Activated T-helper 17 cell treated with anti-CD3 and anti-CD28 coated beads, Interleukin-2, amount 50 U/mL, for 72 hours (primary cell): Measurements from ENCODE around the gene TMEM141. TPM values are rescaled to one million over a fixed set of nuclear protein-coding genes. Genes with fewer than 3 reads are reported as not detected.
"Not testable (repeated sequence)": the region's sequence is repeated elsewhere in the genome, so short reads cannot be mapped to it uniquely, and the experiment has no call there.

Experiments used
- ATAC-seq: fragments of 150-1000 bp; cut with Tn5 transposase; replicated peaks from 2 replicates; pipeline ENCODE4 v1.10.0; 2021; ENCODE audit warnings: mild to moderate bottlenecking, moderate library complexity
- H3K27ac Mint-ChIP-seq: one replicate; pipeline ENCODE4 v1.8.0; 2022; ENCODE audit warnings: mixed read lengths
- H3K27me3 Mint-ChIP-seq: one replicate; pipeline ENCODE4 v1.8.0; 2022; ENCODE audit warnings: mixed read lengths
- H3K36me3 Mint-ChIP-seq: one replicate; pipeline ENCODE4 v1.8.0; 2022; ENCODE audit warnings: low read depth, mild to moderate bottlenecking, mixed read lengths
- H3K4me1 Mint-ChIP-seq: one replicate; pipeline ENCODE4 v1.8.0; 2022; ENCODE audit warnings: mixed read lengths
- H3K4me3 Mint-ChIP-seq: one replicate; pipeline ENCODE4 v1.8.0; 2022; ENCODE audit warnings: mild to moderate bottlenecking, mixed read lengths
- H3K9me3 Mint-ChIP-seq: one replicate; pipeline ENCODE4 v1.8.0; 2022; ENCODE audit warnings: mixed read lengths
- total RNA-seq, 2 donors: library from RNA; stranded (reverse); gene quantifications; one replicate each; pipeline ENCODE4 v1.2.3, GENCODE V29; 2022

The TMEM141 gene
- total RNA-seq, 2 donors from 2014 or later, result 30.1 to 30.7 TPM

DNA sequence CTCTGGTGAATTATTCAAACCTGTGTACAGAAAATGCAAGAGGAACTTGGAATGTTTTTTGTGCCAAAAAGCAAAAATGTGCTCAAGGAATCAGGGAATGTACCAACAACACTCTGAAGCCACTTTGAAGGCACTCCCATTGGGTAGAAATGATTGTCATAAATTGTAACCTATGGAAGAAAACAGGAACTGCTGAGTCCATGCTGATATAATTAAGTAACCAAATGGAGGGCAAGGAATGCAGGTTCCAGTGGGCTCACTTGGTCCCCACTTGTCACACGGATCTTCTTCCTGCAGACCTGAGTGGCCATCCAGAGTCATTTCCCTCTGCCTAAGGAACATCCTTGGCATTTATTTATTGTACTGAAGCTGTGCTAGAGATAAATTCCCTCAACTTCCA lies 39.9 kb upstream of the TMEM141 start:
- Mint-ChIP-seq H3K27ac (no peak overlapping the region), H3K27me3 (peaks cover 6% of the 10 kb centered on the region), H3K4me1 (no peaks in the 10 kb centered on the region), H3K36me3 (no peaks in the 10 kb centered on the region), H3K9me3 (peaks cover 5% of the 10 kb centered on the region), H3K4me3 (no peak overlapping the region)
- no peak for ATAC-seq

DNA sequence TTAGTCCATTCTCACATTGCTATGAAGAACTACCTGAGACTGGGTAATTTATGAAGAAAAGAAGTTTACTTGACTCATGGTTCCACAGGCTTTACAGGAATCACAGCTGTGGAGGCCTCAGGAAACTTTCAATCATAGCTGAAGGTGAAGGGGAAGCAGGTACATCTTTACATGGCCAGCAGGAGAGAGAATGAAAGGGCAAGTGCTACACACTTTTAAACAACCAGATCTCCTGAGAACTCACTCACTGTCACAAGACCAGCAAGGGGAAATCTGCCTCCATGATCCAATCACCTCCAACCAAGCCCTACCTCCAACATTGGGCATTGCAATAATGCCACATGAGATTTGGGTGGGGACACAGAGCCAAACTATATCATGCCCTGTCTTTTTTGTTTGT lies 39.3 kb upstream of the TMEM141 start:
- Mint-ChIP-seq H3K36me3 (no peaks in the 10 kb centered on the region), H3K9me3 (peaks cover 5% of the 10 kb centered on the region), H3K4me3 (no peak overlapping the region)

DNA sequence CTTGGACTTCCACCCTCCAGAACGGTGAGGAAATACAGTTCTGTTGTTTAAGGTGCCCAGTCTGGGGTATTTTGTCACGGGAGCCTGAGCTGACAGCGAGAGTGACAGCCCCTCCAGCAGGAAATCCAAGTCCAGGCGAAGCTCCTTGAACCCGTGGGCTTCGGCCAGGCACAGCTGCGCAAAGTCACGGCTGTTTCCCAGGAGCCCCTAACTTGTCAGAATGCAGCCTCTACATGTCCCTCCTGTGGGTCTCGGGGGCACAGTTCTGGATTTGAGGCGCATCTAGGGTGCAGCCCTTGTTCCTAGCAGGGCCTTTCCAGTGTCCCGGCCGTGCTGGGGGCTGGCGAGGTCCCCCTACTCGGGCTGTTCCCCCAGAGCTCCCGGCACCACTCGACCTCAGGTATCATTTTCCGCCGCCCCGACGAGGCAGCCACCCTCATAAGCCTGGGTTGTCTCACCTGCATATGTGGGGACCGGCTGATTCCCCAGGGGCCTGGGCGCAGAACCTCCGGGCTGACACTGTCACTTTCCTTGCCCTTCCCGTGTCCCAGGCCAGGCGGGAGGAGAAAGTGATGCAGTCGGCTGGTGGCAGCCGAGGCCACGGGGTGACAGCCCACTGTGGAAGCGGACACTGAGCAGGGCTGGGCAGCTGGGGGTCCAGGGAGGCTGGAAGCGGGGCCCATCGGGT lies 37.6 kb upstream of the TMEM141 start:
- no peak for ATAC-seq
- no peaks in the 10 kb centered on the region for H3K27me3 Mint-ChIP-seq
- H3K36me3 Mint-ChIP-seq, result no peaks in the 10 kb centered on the region
- H3K4me1 Mint-ChIP-seq, result no peaks in the 10 kb centered on the region
- no peak overlapping the region for H3K4me3 Mint-ChIP-seq
- peaks cover 5% of the 10 kb centered on the region for H3K9me3 Mint-ChIP-seq
- H3K27ac Mint-ChIP-seq, result no peak overlapping the region

More for the DNA sequence above, 39.3 kb upstream of the TMEM141 start:
- Mint-ChIP-seq H3K27ac (no peak overlapping the region), H3K27me3 (peaks cover 6% of the 10 kb centered on the region), H3K4me1 (no peaks in the 10 kb centered on the region)
- ATAC-seq, result no peak

DNA sequence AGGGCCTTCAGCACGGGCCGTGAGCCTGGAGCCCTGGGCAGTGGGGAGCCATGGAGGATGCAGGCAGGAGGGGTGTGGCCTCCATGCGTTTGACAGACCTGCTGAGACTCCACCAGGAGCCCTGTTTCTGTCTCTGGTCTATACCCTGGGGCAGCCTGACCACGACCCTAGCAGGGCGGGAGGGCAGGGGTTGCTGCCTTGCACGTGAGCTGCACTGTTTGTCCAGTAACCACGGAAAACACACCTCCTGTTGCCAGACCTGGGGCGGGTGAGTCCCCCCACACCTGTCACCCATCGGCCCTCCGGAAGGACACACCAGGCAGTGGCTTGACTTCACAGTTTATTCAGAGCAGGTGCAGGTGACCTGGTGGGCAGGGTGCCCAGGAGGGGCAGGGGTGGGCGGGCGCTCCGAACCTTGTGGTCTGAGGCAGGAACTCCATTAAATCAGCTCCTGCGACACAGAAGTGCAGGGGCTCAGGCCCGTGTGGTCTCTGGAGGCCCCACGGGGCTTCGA lies 37.0 kb upstream of the TMEM141 start:
- Mint-ChIP-seq H3K4me1 (no peaks in the 10 kb centered on the region), H3K27me3 (no peaks in the 10 kb centered on the region), H3K4me3 (no peak overlapping the region), H3K27ac (no peak overlapping the region), H3K36me3 (no peaks in the 10 kb centered on the region), H3K9me3 (peaks cover 5% of the 10 kb centered on the region)
- ATAC-seq, result no peak

DNA sequence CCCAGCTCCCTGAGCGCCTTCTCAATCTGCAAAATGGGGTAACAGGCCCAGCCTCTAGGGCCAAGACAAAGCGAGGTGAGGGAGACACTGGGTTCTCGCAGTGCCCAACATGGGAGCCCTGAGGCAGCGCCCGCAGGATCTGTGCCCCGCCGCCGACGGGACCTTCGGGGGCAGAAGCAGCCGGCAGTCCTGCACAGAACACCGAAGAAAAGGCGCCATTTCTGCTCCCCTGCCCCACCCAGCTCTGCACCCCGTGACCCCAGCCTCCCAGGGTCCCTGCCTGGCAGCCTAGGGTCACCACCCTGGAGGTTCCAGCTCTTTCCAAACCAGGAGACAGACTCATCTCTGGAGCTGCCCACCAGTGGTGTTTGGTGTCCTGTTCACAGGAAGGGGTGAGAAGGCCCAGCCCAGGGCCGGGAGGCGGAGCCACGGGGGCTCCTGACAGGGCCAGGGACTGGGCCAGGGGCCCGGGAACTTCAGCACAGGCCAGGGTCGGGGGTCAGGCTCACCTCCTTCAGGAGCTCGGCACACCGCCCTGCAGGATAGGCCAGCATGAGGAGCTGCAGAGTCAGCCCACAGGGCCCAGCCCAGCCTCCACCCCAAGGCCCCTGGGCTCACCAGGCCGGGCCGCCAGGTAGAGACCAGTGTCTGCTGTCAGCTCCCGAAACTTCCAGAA lies 36.4 kb upstream of the TMEM141 start:
- no peak overlapping the region for H3K27ac Mint-ChIP-seq
- no peak overlapping the region for H3K4me3 Mint-ChIP-seq
- peaks cover 5% of the 10 kb centered on the region for H3K9me3 Mint-ChIP-seq
- H3K27me3 Mint-ChIP-seq, result no peaks in the 10 kb centered on the region
- ATAC-seq, result no peak
- H3K4me1 Mint-ChIP-seq, result no peaks in the 10 kb centered on the region
- no peaks in the 10 kb centered on the region for H3K36me3 Mint-ChIP-seq

DNA sequence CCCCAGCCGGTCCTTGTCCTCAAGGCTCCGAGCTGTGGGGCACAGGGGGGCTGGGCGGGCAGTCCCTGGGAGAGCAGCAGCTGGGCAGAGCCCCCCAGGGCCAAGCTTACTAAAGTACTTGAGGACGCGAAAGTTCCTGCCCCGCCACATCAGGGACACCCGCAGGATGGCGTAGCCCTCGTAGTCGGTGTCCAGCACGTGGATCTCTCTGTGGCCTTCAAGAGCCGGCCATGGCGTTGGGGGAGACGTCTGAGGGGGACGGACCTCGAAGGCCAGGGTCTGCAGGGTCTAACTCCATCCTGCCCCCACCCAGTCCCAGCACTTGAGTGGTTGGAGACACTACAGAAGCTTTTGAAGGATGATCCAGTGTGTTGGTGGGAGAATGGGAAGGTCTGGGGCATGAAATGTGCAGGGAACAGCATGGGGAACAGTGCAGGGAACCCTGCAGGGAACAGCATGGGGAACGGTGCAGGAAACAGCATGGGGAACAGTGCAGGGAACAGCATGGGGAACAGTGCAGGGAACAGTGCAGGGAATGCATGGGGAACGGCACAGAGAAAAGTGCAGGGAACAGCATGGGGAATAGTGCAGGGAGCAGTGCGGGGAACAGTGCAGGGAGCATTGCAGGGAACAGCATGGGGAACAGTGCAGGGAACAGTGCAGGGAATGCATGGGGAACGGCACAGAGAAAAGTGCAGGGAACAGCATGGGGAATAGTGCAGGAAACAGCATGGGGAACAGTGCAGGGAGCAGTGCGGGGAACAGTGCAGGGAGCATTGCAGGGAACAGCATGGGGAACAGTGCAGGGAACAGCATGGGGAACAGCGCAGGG lies 35.6 kb upstream of the TMEM141 start:
- H3K9me3 Mint-ChIP-seq, ATAC-seq, H3K36me3 Mint-ChIP-seq, H3K4me3 Mint-ChIP-seq, H3K27ac Mint-ChIP-seq, H3K27me3 Mint-ChIP-seq, H3K4me1 Mint-ChIP-seq: not testable (repeated sequence)

DNA sequence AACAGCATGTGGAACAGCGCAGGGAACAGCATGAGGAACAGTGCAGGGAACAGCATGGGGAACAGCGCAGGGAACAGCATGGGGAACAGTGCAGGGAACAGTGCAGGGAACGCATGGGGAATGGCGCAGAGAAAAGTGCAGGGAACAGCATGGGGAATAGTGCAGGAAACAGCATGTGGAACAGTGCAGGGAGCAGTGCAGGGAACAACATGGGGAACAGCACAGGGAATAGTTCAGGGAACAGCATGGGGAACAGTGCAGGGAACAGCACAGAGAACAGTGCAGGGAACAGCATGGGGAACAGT lies 35.1 kb upstream of the TMEM141 start:
- Mint-ChIP-seq H3K27ac (no peak overlapping the region), H3K36me3 (no peaks in the 10 kb centered on the region), H3K27me3 (peaks cover 4% of the 10 kb centered on the region), H3K4me3 (no peak overlapping the region), H3K9me3 (peaks cover 5% of the 10 kb centered on the region), H3K4me1 (no peaks in the 10 kb centered on the region)
- no peak for ATAC-seq

DNA sequence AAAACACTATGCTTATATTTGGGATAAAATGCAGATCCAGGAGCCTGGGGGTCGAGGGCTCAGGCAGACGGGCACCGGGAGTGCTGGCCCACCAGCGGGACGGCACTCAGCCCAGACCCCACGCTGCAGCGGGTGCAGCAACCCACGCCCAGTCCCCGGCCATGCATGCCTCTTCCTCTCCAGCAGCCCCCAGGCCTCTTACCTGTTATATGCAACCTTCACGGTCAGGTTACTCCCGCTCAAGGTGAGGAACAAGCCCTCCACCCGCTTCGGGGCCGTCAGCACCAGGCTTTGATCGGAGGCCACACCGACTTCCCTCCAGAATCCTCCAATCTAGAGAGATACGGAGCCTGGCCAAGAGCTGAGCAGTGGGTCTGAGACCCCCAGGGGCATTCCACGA lies 34.3 kb upstream of the TMEM141 start:
- Mint-ChIP-seq H3K27ac (no peak overlapping the region), H3K4me3 (no peak overlapping the region), H3K27me3 (peaks cover 4% of the 10 kb centered on the region), H3K4me1 (no peaks in the 10 kb centered on the region), H3K36me3 (no peaks in the 10 kb centered on the region), H3K9me3 (peaks cover 5% of the 10 kb centered on the region)
- no peak for ATAC-seq

DNA sequence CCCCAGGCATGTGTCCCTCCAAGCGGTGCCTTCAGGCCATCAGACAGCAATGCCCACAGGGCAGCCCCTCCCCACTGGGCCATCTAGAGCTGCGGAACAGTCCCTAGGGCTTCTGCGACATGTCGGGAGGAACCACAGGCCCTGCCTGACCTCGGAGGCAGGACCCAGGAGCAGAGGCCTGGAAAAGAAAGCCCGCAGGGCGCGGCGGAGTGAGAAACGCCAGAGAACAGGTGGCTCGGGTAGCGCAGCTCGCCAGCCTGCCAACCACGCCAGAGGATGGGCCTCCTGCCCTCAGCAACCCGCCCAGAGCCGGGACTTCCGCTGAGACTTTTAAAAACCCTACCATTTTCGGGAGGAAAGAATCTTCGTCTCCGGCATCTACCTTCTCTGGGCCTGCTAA lies 33.8 kb upstream of the TMEM141 start:
- H3K4me1 Mint-ChIP-seq, result no peaks in the 10 kb centered on the region
- H3K27ac Mint-ChIP-seq, result no peak overlapping the region
- ATAC-seq, result no peak
- no peak overlapping the region for H3K4me3 Mint-ChIP-seq
- no peaks in the 10 kb centered on the region for H3K36me3 Mint-ChIP-seq
- H3K9me3 Mint-ChIP-seq, result peaks cover 3% of the 10 kb centered on the region
- peaks cover 4% of the 10 kb centered on the region for H3K27me3 Mint-ChIP-seq

DNA sequence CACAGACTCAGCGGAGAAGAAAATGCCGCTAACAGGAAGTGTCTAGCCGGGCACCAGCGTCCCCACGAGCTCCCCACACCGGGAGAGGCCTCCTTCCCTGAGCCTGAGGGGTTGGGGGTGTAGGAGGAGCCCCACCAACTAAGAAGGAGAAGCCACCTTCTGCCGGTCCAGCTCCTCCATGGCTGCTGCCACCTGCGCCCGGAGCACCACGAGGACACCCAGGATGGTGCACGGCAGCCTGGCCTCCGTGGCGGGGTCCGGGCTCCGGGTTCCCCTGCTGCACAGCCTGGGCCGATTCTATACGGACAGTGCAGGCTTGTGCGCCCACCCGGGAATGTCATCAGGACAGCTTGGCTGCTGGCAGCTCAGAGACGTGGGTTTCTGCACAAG lies 33.4 kb upstream of the TMEM141 start:
- ATAC-seq, result no peak
- Mint-ChIP-seq H3K4me3 (no peak overlapping the region), H3K36me3 (no peaks in the 10 kb centered on the region), H3K9me3 (no peaks in the 10 kb centered on the region), H3K27me3 (peaks cover 4% of the 10 kb centered on the region), H3K27ac (no peak overlapping the region), H3K4me1 (no peaks in the 10 kb centered on the region)

DNA sequence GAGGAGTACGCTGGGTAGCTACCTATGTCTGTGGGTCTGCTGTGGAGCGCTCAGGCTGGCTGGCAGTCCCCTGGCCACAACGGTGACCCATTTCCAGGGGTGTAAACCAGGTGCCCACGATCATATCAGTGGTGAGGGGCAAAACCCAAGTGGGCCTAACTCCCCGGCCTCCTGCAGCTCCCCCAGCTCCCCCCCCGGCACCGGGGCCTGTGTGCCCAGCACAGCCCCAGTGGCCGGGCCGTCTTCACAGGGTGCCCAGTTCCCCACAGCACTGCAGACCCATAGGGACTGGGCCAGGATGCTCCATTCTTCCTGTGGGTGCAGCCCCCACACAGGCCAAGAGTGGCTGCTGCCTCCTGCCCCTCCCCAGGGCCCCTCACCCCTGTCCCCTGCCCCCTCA lies 32.1 kb upstream of the TMEM141 start:
- no peaks in the 10 kb centered on the region for H3K36me3 Mint-ChIP-seq
- no peak overlapping the region for H3K27ac Mint-ChIP-seq
- H3K4me1 Mint-ChIP-seq, result no peaks in the 10 kb centered on the region

DNA sequence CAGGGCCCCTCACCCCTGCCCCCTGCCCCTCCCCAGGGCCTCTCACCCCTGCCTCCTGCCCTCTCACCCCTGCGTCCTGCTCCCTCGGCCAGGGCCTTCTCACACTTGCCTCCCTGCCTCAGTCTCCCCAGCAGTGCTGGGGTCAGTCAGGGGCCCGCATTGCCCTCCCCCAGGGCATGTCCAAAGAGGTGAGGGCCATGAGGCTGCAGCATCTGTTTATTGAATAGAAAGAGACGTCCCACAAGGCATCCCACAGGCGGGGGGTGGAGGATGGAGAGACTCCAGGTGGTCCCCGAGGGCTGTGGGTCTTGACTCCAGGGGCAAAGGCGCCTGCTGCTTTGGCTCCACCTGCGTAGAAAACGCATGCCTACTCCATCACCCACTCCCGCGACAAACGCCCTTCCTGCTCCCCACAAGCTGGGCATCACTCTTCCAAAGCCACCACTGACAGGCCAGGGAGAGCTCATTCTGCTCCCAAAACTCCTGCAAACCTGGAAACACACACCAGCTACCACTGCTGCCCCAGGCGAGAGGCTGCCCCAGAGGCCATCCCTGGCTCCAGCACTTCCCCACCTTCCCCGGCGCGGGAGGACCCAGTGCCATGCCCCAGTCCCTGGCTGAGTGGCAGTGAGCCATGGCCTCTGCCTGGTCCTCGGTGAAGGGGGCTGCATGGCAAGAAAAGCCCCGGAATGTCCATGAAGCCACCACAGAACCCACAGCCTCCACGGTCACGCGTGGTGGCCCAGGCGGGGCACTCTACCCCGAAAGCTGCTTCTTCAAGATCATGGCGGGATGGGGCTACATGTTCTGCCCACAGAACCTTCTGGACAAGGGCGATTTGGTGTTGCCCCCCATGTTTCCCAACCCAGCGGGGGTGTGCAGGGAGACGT lies 31.5 kb upstream of the TMEM141 start:
- H3K4me3 Mint-ChIP-seq, result no peak overlapping the region
- no peak overlapping the region for H3K27ac Mint-ChIP-seq

More for the DNA sequence above, 32.1 kb upstream of the TMEM141 start:
- no peak overlapping the region for H3K4me3 Mint-ChIP-seq
- ATAC-seq, result no peak
- H3K9me3 Mint-ChIP-seq, result no peaks in the 10 kb centered on the region
- peaks cover 4% of the 10 kb centered on the region for H3K27me3 Mint-ChIP-seq

DNA sequence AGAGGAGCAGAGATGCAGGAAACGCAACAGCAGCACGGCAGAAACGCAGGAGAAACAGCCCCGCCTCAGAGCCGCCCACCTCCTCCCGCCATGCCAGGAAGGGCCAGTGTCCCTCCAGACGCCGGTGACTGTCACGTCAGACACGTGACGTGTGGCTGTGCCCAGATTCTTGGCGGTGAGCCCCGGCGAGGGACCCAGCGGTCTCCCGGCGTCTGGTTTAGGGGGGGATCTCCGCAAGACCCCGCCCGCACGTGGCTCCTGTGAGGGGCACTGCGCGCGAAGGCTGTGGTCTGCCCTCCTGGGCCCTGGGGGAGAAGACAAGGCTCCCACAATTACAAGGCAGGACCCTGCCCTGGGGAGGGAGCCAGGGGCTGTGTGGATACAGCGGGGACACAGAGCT lies 30.7 kb upstream of the TMEM141 start:
- H3K27ac Mint-ChIP-seq, result no peak overlapping the region

More for the DNA sequence above, 31.5 kb upstream of the TMEM141 start:
- H3K9me3 Mint-ChIP-seq, result no peaks in the 10 kb centered on the region
- no peaks in the 10 kb centered on the region for H3K36me3 Mint-ChIP-seq
- no peak for ATAC-seq
- H3K4me1 Mint-ChIP-seq, result no peaks in the 10 kb centered on the region
- peaks cover 4% of the 10 kb centered on the region for H3K27me3 Mint-ChIP-seq

More for the DNA sequence above, 30.7 kb upstream of the TMEM141 start:
- ATAC-seq, result no peak
- Mint-ChIP-seq H3K36me3 (no peaks in the 10 kb centered on the region), H3K4me3 (no peak overlapping the region), H3K27me3 (peaks cover 4% of the 10 kb centered on the region), H3K9me3 (no peaks in the 10 kb centered on the region), H3K4me1 (no peaks in the 10 kb centered on the region)
